GM23338 (cell line): ENCODE data around the gene DNAJA1. TPM values are rescaled to one million over a fixed set of nuclear protein-coding genes. Genes with fewer than 3 reads are reported as not detected.
A peak's percentile ranks its signal among the peaks of the same experiment; 100 is the strongest.

Experiments used
- ATAC-seq: fragments of 200-7000 bp; cut with Tn5 transposase; 3 replicates; pipeline ENCODE4 v1.9.1; 2020
- DNase-seq: peaks from one replicate; pipeline ENCODE4 v3.0.0-alpha.2; 2015; ENCODE audit warnings: low spot score
- H2AFZ ChIP-seq: fragments of 200-600 bp; sonication (generic); 2 replicates; pipeline ENCODE4 v1.8.0; 2016; ENCODE audit warnings: antibody characterized with exemption, mild to moderate bottlenecking, moderate library complexity
- H3F3A ChIP-seq: fragments of 200-600 bp; sonication (generic); replicated peaks from 2 replicates; pipeline ENCODE4 v1.8.0; 2017; ENCODE audit warnings: antibody characterized with exemption, mixed run types, low read depth
- H3K27ac ChIP-seq: fragments of 200-600 bp; sonication (generic); 2 replicates; pipeline ENCODE4 v1.6.1; 2016; ENCODE audit warnings: low read depth
- H3K27me3 ChIP-seq: fragments of 200-600 bp; sonication (generic); 2 replicates; pipeline ENCODE4 v1.8.0; 2016; ENCODE audit warnings: mild to moderate bottlenecking, mixed run types, moderate library complexity; ENCODE audit not compliant: insufficient read depth
- H3K36me3 ChIP-seq: fragments of 200-600 bp; sonication (generic); 2 replicates; pipeline ENCODE4 v1.8.0; 2016; ENCODE audit warnings: mild to moderate bottlenecking; ENCODE audit not compliant: insufficient read depth
- H3K4me1 ChIP-seq: fragments of 200-600 bp; sonication (generic); 2 replicates; pipeline ENCODE4 v1.8.0; 2016; ENCODE audit warnings: mild to moderate bottlenecking, moderate library complexity; ENCODE audit not compliant: insufficient read depth
- H3K4me2 ChIP-seq: fragments of 200-600 bp; sonication (generic); 2 replicates; pipeline ENCODE4 v1.7.1; 2017; ENCODE audit warnings: mixed run types
- H3K4me3 ChIP-seq: fragments of 200-600 bp; sonication (generic); 2 replicates; pipeline ENCODE4 v1.6.1; 2016; ENCODE audit warnings: mixed run types
- H3K79me2 ChIP-seq: fragments of 200-600 bp; sonication (generic); replicated peaks from 2 replicates; pipeline ENCODE4 v1.8.0; 2017; ENCODE audit warnings: mild to moderate bottlenecking; ENCODE audit not compliant: insufficient read depth
- H3K9me2 ChIP-seq: fragments of 200-600 bp; sonication (generic); 2 replicates; pipeline ENCODE4 v1.8.0; 2017; ENCODE audit not compliant: insufficient read depth
- H4K20me1 ChIP-seq: fragments of 200-600 bp; sonication (generic); replicated peaks from 2 replicates; pipeline ENCODE4 v1.8.0; 2017; ENCODE audit warnings: mild to moderate bottlenecking; ENCODE audit not compliant: insufficient read depth
- H3K27ac Mint-ChIP-seq: 2 replicates; pipeline ENCODE4 v1.8.0; 2020; ENCODE audit warnings: inconsistent platforms, mild to moderate bottlenecking, moderate library complexity, mixed read lengths
- H3K27me3 Mint-ChIP-seq: 3 replicates; pipeline ENCODE4 v1.8.0; 2022; ENCODE audit warnings: low read depth, mild to moderate bottlenecking, moderate library complexity, mixed read lengths, inconsistent platforms; ENCODE audit not compliant: insufficient read depth, poor library complexity
- H3K36me3 Mint-ChIP-seq: 3 replicates; pipeline ENCODE4 v1.8.0; 2021; ENCODE audit warnings: low read depth, mild to moderate bottlenecking, inconsistent platforms, moderate library complexity, mixed read lengths
- H3K4me1 Mint-ChIP-seq: 3 replicates; pipeline ENCODE4 v1.8.0; 2020; ENCODE audit warnings: mild to moderate bottlenecking, inconsistent platforms, mixed read lengths
- H3K4me3 Mint-ChIP-seq: 3 replicates; pipeline ENCODE4 v1.8.0; 2021; ENCODE audit warnings: moderate library complexity, mild to moderate bottlenecking, inconsistent platforms, mixed read lengths
- H3K9me3 Mint-ChIP-seq: 3 replicates; pipeline ENCODE4 v1.8.0; 2020; ENCODE audit warnings: moderate library complexity, mild to moderate bottlenecking, inconsistent platforms, mixed read lengths
- CREB1 ChIP-seq: fragments of 250-450 bp; sonication (Bioruptor Pico); IDR thresholded peaks from 2 replicates; pipeline ENCODE4 v1.5.0; 2020; ENCODE audit warnings: low read depth, mild to moderate bottlenecking, moderate library complexity
- CTCF ChIP-seq, 2 experiments: fragments of 200-600 bp in 1 of 2; sonication (generic) in 1 of 2; conservative IDR thresholded peaks; 2 replicates each; pipeline versions ENCODE4 v1.5.1 to v1.6.1; 2016 to 2017; ENCODE audit warnings: antibody characterized with exemption in 2 of 2, low read depth in 2 of 2, mild to moderate bottlenecking in 2 of 2, moderate library complexity in 1 of 2
- EZH2 ChIP-seq: fragments of 200-600 bp; sonication (generic); IDR thresholded peaks from one replicate; pipeline ENCODE4 v1.8.0; 2017; ENCODE audit warnings: antibody characterized with exemption, mild to moderate bottlenecking, low read depth; ENCODE audit not compliant: unreplicated experiment
- EZH2phosphoT487 ChIP-seq: fragments of 200-600 bp; sonication (generic); IDR thresholded peaks from one replicate; pipeline ENCODE4 v1.8.1; 2018; ENCODE audit warnings: antibody characterized with exemption; ENCODE audit not compliant: unreplicated experiment
- JUNB ChIP-seq: IDR thresholded peaks from one replicate; pipeline ENCODE4 v1.6.1; 2016; ENCODE audit warnings: antibody characterized with exemption; ENCODE audit not compliant: unreplicated experiment
- NANOG ChIP-seq: IDR thresholded peaks from 2 replicates; pipeline ENCODE4 v1.6.1; 2016; ENCODE audit warnings: antibody characterized with exemption, borderline replicate concordance
- POLR2AphosphoS5 ChIP-seq: IDR thresholded peaks from 2 replicates; pipeline ENCODE4 v1.6.1; 2016; ENCODE audit warnings: antibody characterized with exemption, low read depth
- STAT1 ChIP-seq: IDR thresholded peaks from one replicate; pipeline ENCODE4 v1.6.1; 2016; ENCODE audit warnings: antibody characterized with exemption; ENCODE audit not compliant: unreplicated experiment
- ZNF114 ChIP-seq: fragments of 250-450 bp; sonication (Bioruptor Pico); IDR thresholded peaks from 2 replicates; pipeline ENCODE4 v1.5.0; 2020; ENCODE audit warnings: mild to moderate bottlenecking, moderate library complexity
- ZNF331 ChIP-seq: fragments of 250-450 bp; sonication (Bioruptor Pico); IDR thresholded peaks from 2 replicates; pipeline ENCODE4 v1.5.0; 2020; ENCODE audit warnings: low read depth, mild to moderate bottlenecking, moderate library complexity
- polyA plus RNA-seq: library from polyadenylated mRNA; unstranded; fragments of >200 nt; fragmentation: Nextera tagmentation; extraction: Ambion mirVana; gene quantifications from 2 replicates; pipeline ENCODE4 v1.2.1, GENCODE V29; 2016
- total RNA-seq: library from RNA; depleted of rRNA; stranded (reverse); fragments of >200 nt; shearing (Covaris generic); gene quantifications from 2 replicates; pipeline ENCODE4 v1.2.3, GENCODE V29; 2014
- TF ChIP-seq, protein P1 (sequence below): IDR thresholded peaks from 2 replicates; pipeline ENCODE4 v1.6.1; 2016; ENCODE audit warnings: antibody characterized with exemption
- TF ChIP-seq, protein P2 (sequence below): IDR thresholded peaks from one replicate; pipeline ENCODE4 v1.6.1; 2018; ENCODE audit warnings: antibody characterized with exemption; ENCODE audit not compliant: unreplicated experiment
- TF ChIP-seq, protein P3 (sequence below): fragments of 250-450 bp; sonication (Bioruptor Pico); IDR thresholded peaks from 2 replicates; pipeline ENCODE4 v1.5.0; 2020; ENCODE audit warnings: mild to moderate bottlenecking, moderate library complexity

DNAJA1 gene
- total and polyA plus RNA-seq, 2 experiments from 2014 or later: 95.4 to 115 TPM

- Histone ChIP-seq H3K27ac (0 out of 2 replicates have a peak overlapping the region, but pooled peaks have one; percentile 47), H2AFZ (no peak overlapping the region), H3K4me1 (peaks cover 41% of the 10 kb centered on the region), H4K20me1 (peaks cover 31% of the 10 kb centered on the region), H3K9me2 (no peaks in the 10 kb centered on the region), H3K36me3 (peaks cover 21% of the 10 kb centered on the region; the same call in 1 of the 2 replicates), H3K4me3 (peak overlapping the region; percentile 94), H3K27me3 (no peaks in the 10 kb centered on the region), H3F3A (no peaks in the 10 kb centered on the region; the same call in none of the 2 replicates), H3K4me2 (peak overlapping the region; percentile 100), H3K79me2 (peaks cover 93% of the 10 kb centered on the region)
- Mint-ChIP-seq H3K4me1 (peaks cover 34% of the 10 kb centered on the region), H3K27me3 (peaks cover 8% of the 10 kb centered on the region), H3K9me3 (no peaks in the 10 kb centered on the region), H3K27ac (peak overlapping the region; percentile 98), H3K36me3 (peaks cover 60% of the 10 kb centered on the region), H3K4me3 (peak overlapping the region; percentile 98)
- TF ChIP-seq POLR2AphosphoS5 (no peak), CTCF (conservative IDR thresholded peaks at IDR 0.05; ENCODE audit: low read depth in 2 of 2) (no peak), ZNF331 (CRISPR knock-in tag) (no peak), ZNF114 (CRISPR knock-in tag) (no peak), EZH2phosphoT487 (no peak), NANOG (no peak), EZH2 (no peak), STAT1 (no peak), CREB1 (CRISPR knock-in tag) (no peak), JUNB (no peak)
- TF ChIP-seq, protein P1, sequence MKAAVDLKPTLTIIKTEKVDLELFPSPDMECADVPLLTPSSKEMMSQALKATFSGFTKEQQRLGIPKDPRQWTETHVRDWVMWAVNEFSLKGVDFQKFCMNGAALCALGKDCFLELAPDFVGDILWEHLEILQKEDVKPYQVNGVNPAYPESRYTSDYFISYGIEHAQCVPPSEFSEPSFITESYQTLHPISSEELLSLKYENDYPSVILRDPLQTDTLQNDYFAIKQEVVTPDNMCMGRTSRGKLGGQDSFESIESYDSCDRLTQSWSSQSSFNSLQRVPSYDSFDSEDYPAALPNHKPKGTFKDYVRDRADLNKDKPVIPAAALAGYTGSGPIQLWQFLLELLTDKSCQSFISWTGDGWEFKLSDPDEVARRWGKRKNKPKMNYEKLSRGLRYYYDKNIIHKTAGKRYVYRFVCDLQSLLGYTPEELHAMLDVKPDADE: no peak
- TF ChIP-seq, protein P2, sequence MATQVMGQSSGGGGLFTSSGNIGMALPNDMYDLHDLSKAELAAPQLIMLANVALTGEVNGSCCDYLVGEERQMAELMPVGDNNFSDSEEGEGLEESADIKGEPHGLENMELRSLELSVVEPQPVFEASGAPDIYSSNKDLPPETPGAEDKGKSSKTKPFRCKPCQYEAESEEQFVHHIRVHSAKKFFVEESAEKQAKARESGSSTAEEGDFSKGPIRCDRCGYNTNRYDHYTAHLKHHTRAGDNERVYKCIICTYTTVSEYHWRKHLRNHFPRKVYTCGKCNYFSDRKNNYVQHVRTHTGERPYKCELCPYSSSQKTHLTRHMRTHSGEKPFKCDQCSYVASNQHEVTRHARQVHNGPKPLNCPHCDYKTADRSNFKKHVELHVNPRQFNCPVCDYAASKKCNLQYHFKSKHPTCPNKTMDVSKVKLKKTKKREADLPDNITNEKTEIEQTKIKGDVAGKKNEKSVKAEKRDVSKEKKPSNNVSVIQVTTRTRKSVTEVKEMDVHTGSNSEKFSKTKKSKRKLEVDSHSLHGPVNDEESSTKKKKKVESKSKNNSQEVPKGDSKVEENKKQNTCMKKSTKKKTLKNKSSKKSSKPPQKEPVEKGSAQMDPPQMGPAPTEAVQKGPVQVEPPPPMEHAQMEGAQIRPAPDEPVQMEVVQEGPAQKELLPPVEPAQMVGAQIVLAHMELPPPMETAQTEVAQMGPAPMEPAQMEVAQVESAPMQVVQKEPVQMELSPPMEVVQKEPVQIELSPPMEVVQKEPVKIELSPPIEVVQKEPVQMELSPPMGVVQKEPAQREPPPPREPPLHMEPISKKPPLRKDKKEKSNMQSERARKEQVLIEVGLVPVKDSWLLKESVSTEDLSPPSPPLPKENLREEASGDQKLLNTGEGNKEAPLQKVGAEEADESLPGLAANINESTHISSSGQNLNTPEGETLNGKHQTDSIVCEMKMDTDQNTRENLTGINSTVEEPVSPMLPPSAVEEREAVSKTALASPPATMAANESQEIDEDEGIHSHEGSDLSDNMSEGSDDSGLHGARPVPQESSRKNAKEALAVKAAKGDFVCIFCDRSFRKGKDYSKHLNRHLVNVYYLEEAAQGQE: no peak
- TF ChIP-seq, protein P3, sequence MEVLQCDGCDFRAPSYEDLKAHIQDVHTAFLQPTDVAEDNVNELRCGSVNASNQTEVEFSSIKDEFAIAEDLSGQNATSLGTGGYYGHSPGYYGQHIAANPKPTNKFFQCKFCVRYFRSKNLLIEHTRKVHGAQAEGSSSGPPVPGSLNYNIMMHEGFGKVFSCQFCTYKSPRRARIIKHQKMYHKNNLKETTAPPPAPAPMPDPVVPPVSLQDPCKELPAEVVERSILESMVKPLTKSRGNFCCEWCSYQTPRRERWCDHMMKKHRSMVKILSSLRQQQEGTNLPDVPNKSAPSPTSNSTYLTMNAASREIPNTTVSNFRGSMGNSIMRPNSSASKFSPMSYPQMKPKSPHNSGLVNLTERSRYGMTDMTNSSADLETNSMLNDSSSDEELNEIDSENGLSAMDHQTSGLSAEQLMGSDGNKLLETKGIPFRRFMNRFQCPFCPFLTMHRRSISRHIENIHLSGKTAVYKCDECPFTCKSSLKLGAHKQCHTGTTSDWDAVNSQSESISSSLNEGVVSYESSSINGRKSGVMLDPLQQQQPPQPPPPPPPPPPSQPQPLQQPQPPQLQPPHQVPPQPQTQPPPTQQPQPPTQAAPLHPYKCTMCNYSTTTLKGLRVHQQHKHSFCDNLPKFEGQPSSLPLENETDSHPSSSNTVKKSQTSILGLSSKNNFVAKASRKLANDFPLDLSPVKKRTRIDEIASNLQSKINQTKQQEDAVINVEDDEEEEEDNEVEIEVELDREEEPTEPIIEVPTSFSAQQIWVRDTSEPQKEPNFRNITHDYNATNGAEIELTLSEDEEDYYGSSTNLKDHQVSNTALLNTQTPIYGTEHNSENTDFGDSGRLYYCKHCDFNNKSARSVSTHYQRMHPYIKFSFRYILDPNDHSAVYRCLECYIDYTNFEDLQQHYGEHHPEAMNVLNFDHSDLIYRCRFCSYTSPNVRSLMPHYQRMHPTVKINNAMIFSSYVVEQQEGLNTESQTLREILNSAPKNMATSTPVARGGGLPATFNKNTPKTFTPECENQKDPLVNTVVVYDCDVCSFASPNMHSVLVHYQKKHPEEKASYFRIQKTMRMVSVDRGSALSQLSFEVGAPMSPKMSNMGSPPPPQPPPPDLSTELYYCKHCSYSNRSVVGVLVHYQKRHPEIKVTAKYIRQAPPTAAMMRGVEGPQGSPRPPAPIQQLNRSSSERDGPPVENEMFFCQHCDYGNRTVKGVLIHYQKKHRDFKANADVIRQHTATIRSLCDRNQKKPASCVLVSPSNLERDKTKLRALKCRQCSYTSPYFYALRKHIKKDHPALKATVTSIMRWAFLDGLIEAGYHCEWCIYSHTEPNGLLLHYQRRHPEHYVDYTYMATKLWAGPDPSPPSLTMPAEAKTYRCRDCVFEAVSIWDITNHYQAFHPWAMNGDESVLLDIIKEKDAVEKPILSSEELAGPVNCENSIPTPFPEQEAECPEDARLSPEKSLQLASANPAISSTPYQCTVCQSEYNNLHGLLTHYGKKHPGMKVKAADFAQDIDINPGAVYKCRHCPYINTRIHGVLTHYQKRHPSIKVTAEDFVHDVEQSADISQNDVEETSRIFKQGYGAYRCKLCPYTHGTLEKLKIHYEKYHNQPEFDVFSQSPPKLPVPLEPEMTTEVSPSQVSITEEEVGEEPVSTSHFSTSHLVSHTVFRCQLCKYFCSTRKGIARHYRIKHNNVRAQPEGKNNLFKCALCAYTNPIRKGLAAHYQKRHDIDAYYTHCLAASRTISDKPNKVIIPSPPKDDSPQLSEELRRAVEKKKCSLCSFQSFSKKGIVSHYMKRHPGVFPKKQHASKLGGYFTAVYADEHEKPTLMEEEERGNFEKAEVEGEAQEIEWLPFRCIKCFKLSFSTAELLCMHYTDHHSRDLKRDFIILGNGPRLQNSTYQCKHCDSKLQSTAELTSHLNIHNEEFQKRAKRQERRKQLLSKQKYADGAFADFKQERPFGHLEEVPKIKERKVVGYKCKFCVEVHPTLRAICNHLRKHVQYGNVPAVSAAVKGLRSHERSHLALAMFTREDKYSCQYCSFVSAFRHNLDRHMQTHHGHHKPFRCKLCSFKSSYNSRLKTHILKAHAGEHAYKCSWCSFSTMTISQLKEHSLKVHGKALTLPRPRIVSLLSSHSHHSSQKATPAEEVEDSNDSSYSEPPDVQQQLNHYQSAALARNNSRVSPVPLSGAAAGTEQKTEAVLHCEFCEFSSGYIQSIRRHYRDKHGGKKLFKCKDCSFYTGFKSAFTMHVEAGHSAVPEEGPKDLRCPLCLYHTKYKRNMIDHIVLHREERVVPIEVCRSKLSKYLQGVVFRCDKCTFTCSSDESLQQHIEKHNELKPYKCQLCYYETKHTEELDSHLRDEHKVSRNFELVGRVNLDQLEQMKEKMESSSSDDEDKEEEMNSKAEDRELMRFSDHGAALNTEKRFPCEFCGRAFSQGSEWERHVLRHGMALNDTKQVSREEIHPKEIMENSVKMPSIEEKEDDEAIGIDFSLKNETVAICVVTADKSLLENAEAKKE: no peak
- DNase-seq (no peak), ATAC-seq (no peak)
These were observed 1.4 kb upstream of the DNAJA1 start for GRCh38 chr9:33023661-33024060.
